NCI-H82 treated with DMSO at 0.1 percent for 48 hours (cell line): Measurements from ENCODE around the gene GULP1.
"Not testable (repeated sequence)": the region's sequence is repeated elsewhere in the genome, so short reads cannot be mapped to it uniquely, and the experiment has no call there.

Experiments
- DNase-seq: peaks from one replicate; lab custom pipeline; 2025; ENCODE audit not compliant: unreplicated experiment; lab: John Stamatoyannopoulos, UW

GULP1 gene

DNA sequence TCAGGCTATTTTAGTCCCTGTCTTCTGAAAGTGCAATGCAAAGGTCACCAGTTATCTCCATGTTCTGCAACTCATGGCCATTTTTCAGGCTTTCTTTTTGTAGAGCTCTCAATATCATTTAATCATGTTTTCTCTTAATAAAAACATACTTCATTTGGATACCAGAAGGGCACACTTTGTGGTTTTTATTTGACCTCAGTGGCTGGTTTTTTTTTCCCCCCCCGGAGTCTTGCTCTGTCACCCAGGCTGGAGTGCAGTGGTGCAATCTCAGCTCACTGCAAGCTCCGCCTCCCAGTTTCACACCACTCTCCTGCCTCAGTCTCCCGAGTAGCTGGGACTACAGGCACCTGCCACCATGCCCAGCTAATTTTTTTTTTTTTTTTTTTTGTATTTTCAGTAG, 174.4 kb downstream of the GULP1 start:
- not testable (repeated sequence) for DNase-seq

- DNase-seq, result no peak
These were observed 175.1 kb downstream of the GULP1 start for GRCh38 chr2:188466761-188467160.

DNA sequence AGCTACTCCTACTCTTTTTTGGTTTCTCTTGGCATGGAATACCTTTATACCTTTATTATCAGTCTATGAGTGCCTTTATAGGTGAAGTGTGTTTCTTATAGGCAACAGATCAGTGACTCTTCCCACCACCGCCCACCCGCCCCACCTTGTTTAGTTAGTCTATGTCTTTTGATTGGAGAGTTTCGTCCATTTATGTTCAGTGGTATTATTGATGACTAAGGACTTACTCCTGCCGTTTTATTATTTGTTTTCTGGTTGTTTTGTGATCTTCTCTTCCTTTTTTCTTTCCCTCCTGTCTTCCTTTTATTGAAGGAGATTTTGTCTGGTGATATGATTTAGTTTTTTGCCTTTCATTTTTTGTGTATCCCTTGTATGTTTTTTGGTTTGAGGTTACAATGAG, 179.5 kb downstream of the GULP1 start:
- DNase-seq, result no peak

GRCh38 chr2:188473306-188473705, 181.6 kb downstream of the GULP1 start:
- no peak for DNase-seq

DNA sequence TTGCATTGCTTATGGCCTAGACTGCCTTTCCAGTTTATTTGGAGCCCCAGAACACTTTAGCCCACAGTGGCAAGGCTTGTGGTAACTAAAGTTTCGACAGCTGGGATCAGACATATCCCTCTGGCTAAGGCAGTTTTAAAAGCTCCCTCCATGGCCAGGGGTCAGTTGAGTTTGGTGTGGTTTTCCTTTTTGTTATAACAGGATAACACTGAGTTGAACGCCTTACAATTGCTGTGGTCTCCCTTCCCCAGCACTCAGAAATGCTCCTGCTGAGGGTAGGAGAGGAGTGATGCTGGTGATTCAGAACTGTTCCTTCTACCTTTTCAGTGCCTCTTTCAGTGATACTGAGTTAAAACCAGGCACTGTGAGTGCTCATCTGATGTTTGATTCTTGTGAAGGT, 182.6 kb downstream of the GULP1 start:
- DNase-seq, result no peak

- DNase-seq, result no peak
These were observed 184.3 kb downstream of the GULP1 start for GRCh38 chr2:188475945-188476344.

DNA sequence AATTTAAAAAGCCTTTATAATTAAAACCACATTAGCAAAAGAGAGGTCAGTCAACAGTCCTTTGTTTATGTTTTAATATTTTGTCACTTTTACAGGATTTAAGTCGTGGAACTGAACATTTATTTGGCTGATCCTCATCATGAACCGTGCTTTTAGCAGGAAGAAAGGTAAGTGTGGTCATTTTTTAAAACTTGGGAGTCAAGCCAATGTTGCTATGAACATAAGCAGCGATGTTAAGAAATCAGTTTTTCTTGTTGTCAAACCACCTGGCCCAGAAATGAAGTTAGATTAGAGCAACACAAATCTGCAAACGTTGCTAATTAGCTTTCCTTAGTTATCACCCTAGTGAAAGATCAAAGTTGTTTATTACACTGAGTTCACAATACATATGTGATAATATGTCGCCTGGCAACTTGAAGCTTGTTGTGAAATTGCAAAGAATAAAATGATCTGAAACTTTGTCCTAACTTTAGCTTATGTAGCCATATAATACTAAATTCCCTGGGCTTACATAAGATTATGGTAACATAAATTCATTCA, 186.0 kb downstream of the GULP1 start:
- no peak for DNase-seq

DNA sequence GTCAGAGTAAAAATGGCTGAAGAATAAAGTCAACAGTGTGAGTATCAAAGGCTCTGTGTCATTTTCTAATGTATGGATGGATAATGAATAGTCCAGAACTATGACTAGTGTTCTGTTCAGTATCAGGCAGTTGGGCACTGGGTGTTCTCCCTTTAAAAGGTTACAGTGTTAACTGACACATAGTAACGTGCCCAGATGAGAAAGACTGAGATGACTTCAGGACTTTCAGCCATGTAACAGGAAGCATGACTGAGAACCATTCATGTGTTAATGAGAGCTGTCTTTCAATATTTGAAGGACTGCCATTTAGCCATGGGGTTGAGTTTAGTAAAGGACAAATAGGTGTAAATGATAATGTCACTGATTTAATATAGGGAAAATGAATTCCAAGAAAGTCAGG, 187.1 kb downstream of the GULP1 start:
- DNase-seq, result no peak

- no peak for DNase-seq
These were observed 189.8 kb downstream of the GULP1 start for GRCh38 chr2:188481474-188481873.

DNA sequence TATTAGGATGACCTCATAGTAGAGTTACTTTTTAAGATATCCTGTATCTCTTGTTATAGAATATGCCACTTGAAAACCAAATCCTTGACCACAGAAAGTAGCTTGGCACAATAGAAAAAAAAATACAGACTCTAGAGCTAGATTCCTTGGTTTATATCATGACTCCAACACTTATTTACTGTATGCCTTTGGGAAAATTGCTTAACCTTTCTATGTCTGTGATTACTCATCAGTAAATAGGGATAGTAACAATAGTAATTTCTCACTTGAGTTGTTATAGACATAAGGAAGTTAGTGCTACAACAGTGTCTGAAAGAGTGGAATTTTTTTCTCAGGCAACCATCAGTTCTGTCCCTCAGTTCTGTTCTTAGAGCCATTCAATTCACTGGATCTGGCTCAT, 193.8 kb downstream of the GULP1 start:
- no peak for DNase-seq

DNA sequence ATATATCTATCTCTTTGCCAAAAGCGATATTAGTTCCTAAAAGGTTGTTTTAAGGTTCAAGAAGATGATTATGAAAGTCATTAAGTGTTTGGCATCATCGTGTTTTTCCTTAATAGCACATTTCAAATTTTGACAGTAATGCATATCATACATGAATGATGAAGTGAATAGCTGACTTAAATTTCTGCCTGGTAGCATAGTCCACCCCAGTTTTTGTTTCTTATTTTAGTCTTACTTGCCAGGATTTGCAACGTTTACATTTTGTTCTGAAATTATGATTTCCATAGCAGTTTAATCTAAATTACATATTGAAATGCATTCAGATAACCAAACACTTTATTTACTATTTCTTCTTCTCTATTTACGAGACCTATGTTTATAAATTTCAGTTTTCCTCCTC, 201.1 kb downstream of the GULP1 start:
- DNase-seq, result no peak

DNA sequence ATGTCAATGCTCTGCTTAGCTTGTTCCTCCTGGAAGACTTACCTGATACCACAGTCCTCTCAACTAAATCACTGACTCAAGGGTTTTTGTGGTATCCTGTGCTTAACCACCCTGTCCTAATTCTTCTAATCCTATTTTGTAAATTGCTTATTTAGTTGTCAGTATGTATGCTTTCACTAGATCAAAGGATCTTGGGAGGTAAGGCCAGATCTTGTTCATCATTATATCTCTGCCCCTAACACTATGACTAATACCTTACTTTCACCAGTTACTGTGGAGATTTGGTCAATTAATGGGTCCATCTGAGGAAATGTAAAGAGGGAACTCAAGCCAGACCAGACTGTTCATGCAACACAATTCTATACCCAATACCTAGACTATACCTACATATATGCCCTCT, 203.2 kb downstream of the GULP1 start:
- DNase-seq, result no peak

DNA sequence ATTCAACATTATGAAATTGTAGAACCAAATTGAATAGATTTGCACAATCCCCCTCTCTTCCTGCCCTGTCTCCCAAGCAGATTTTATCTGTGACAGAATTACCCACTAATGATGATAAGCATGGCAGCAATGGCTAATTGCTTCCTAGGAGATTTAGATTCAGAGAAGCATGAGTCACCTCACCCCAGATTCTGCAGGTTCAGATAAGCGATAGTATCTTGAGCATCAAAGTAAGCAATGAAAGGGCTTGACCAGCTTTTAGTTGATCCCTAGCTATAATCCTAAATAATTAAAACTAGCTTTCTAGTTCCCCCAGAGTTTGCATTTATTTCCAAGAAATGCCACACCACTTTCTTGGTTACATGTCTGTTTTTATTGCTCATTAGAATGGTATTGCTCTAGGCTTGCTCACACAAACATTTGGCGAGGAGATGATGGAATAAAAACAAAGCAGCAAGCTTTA, 204.3 kb downstream of the GULP1 start:
- DNase-seq, result no peak

GRCh38 chr2:188497726-188498125, 206.1 kb downstream of the GULP1 start:
- no peak for DNase-seq

DNA sequence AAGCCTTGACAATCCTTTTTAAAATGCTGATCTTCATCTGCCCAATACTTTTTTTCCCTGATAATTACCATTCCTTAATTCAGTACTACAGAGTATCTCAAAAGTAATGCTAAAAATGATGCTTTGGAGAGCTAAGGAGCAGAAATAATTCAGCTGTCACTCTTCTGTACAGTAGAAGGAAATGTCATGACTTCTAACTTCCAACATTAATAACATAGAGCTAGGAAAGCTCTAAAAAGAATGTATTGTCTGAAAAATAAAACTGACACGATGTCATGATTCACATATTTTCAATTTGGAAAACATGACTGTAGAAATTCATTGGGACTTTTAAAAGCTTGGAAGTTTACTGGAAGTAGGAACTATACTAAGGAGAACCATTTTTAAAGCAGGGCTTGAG, 212.3 kb downstream of the GULP1 start:
- no peak for DNase-seq

- no peak for DNase-seq
These were observed 215.2 kb downstream of the GULP1 start for GRCh38 chr2:188506843-188507242.

DNA sequence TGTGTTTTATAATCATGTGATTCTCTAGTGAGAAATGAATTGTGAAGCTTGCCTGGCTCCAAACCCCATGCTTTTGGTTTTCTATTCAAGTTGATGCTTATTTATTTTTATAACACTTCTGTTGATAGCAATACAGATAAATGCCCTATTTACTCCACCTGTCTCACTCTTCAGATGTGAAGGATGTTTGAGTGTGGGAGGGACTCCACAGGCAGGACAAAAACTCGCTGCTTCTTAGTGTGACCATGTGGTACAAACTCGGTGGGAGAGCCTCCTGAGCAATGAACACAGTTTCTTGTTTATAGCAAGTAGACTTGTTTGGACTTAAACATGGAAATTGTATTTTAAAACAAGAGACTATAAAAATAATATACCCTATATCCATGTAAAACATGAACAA, 219.7 kb downstream of the GULP1 start:
- no peak for DNase-seq

- peak; percentile 43 for DNase-seq
These were observed 220.8 kb downstream of the GULP1 start for GRCh38 chr2:188512456-188512855.

GRCh38 chr2:188515918-188516317, 224.2 kb downstream of the GULP1 start:
- no peak for DNase-seq

DNA sequence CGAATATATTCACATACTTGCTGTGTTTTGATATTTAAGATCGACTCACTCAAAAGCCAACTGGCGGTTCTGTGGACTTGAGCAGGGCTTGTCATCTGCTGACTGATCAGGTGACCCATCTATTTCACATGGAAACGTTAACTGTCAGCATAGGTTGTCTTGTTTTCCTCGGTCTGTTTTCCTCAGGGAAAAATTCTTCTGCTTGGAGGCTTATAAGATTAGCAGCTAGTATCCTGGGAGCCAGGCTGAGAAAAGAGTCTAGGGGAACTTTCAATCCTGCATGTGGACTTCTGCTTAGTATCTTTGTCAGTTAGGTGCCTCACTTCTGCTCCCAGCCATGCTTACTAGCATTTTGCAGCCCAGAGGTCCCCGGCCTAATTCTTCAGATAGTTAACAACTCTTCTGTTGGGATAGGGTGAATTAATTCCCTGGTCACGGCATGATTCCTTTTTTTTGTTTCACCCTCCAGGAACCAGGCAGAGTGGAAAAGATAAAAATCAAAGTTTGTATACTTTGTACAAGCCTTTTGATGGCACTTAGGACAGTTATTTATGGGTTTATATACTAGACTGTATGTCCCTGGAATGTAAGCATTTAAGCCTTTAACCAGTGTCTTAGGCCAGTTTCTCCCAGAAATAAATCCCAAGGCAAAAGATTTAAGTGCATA, 226.0 kb downstream of the GULP1 start:
- DNase-seq, result peak; percentile 45

- no peak for DNase-seq
These were observed 226.7 kb downstream of the GULP1 start for GRCh38 chr2:188518381-188518780.

DNA sequence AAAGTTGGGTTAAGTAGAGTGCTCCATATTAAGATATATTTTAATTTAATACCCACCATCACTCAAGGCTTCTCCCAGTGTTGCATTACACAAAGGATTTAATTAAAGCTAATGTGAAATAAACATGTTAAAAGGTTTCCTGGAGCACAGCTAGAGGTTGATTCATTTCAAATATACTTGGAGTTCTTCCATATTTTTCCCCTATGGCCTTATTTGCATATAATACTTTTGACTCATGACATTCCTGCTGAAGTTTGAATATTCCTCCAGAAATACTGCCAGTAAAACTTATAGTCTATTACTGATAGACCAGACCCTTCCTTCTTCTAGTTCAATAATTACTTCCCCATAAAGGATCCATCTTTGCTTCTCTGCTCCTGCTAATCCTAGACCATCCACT, 227.5 kb downstream of the GULP1 start:
- no peak for DNase-seq

GRCh38 chr2:188522517-188522916, 230.8 kb downstream of the GULP1 start:
- DNase-seq, result no peak
